SW 1271 (cell line): ENCODE measurements around the gene GALE.
A peak's percentile ranks its signal among the peaks of the same experiment; 100 is the strongest.
"Not testable (repeated sequence)": the region's sequence is repeated elsewhere in the genome, so short reads cannot be mapped to it uniquely, and the experiment has no call there.

Experiments
- DNase-seq, 2 experiments: peaks; one replicate each; lab custom pipeline; 2025; lab: John Stamatoyannopoulos, UW

The GALE gene

GRCh38 chr1:23800400-23801337, at the start of gene GALE:
TSS of gene GALE (minus strand) at chr1:23800754. CDS start at chr1:23799007, 1,747 bp downstream.
- peak; percentile 69 to 85 for DNase-seq

- no peak for DNase-seq
Measured at GRCh38 chr1:23848673-23849616, 48.4 kb upstream of the GALE start.

- DNase-seq: not testable (repeated sequence)
Measured at GRCh38 chr1:23847482-23848095, 47.0 kb upstream of the GALE start.

GRCh38 chr1:23845163-23845562, 44.6 kb upstream of the GALE start:
- DNase-seq: no peak

- DNase-seq: no peak
Measured at GRCh38 chr1:23843644-23844043, 43.1 kb upstream of the GALE start.

GRCh38 chr1:23838401-23838866, 37.9 kb upstream of the GALE start:
- peak in 1 of 2 experiments; percentile 35 for DNase-seq

- DNase-seq: no peak
Measured at GRCh38 chr1:23837908-23838307, 37.4 kb upstream of the GALE start.

GRCh38 chr1:23836037-23836436, 35.5 kb upstream of the GALE start:
- no peak for DNase-seq

GRCh38 chr1:23834156-23834555, 33.6 kb upstream of the GALE start:
- DNase-seq: not testable (repeated sequence)

GRCh38 chr1:23827717-23828116, 27.2 kb upstream of the GALE start:
- no peak for DNase-seq

- DNase-seq: not testable (repeated sequence)
Measured at GRCh38 chr1:23826590-23826989, 26.0 kb upstream of the GALE start.

- DNase-seq: no peak
Measured at GRCh38 chr1:23825762-23826522, 25.4 kb upstream of the GALE start.

GRCh38 chr1:23825076-23825761, 24.7 kb upstream of the GALE start, which contains the start of gene HMGCL:
TSS of gene HMGCL (minus strand) at chr1:23825429. CDS start at chr1:23825415, 14 bp downstream.
- peak; percentile 16 to 84 for DNase-seq

GRCh38 chr1:23824711-23825075, 24.1 kb upstream of the GALE start:
- DNase-seq: no peak

- no peak for DNase-seq
Measured at GRCh38 chr1:23823767-23824166, 23.2 kb upstream of the GALE start.

- no peak for DNase-seq
Measured at GRCh38 chr1:23817633-23818032, 17.1 kb upstream of the GALE start.

GRCh38 chr1:23816906-23817305, 16.4 kb upstream of the GALE start:
- DNase-seq: no peak

GRCh38 chr1:23816361-23816760, 15.8 kb upstream of the GALE start:
- no peak for DNase-seq

- no peak for DNase-seq
Measured at GRCh38 chr1:23814016-23814415, 13.5 kb upstream of the GALE start.

GRCh38 chr1:23810818-23811540, 10.4 kb upstream of the GALE start:
- no peak for DNase-seq
